Measurements from ENCODE around the gene MYNN. TPM values are rescaled to one million over a fixed set of nuclear protein-coding genes. Genes with fewer than 3 reads are reported as not detected.

Gene MYNN
- total and polyA plus RNA-seq, 2 of the 13 experiments (the other 11 are each of a cell fraction or from before 2014, with no cell fraction given) = 10.4 to 17.6 TPM

- TF ChIP-seq ZNF337 (CRISPR knock-in tag; IDR thresholded peaks at IDR 0.05; ENCODE audit: borderline replicate concordance, low read depth) (0 out of 2 replicates have a peak, but pooled peaks have one; percentile 44), REST (IDR thresholded peaks at IDR 0.05; ENCODE audit: borderline replicate concordance in 1 of 2, low read depth in 1 of 2, low read length in 2 of 2) (no peak), ELF4 (CRISPR knock-in tag; IDR thresholded peaks at IDR 0.05; ENCODE audit: borderline replicate concordance) (no peak; the same call in 1 of the 2 replicates), CREB3 (CRISPR knock-in tag; IDR thresholded peaks at IDR 0.05) (peak; percentile 36; the same call in 1 of the 2 replicates), ZNF264 (CRISPR knock-in tag; IDR thresholded peaks at IDR 0.05) (peak; percentile 70; the same call in 1 of the 2 replicates), IKZF5 (CRISPR knock-in tag; IDR thresholded peaks at IDR 0.05) (no peak; the same call in none of the 2 replicates), IKZF1 (IDR thresholded peaks at IDR 0.05) (no peak), ZNF546 (CRISPR knock-in tag; conservative IDR thresholded peaks at IDR 0.05) (no peak; the same call in 1 of the 2 replicates), ZNF784 (CRISPR knock-in tag; IDR thresholded peaks at IDR 0.05; ENCODE audit: borderline replicate concordance) (peak; percentile 55; the same call in 1 of the 2 replicates), ZBTB20 (CRISPR knock-in tag; IDR thresholded peaks at IDR 0.05; ENCODE audit: borderline replicate concordance, low read depth) (no peak), CC2D1A (CRISPR knock-in tag; IDR thresholded peaks at IDR 0.05) (0 out of 2 replicates have a peak, but pooled peaks have one; percentile 68), PAX8 (CRISPR knock-in tag; IDR thresholded peaks at IDR 0.05; ENCODE audit: borderline replicate concordance) (0 out of 2 replicates have a peak, but pooled peaks have one; percentile 57), DDIT3 (CRISPR knock-in tag; IDR thresholded peaks at IDR 0.05) (no peak), E2F2 (CRISPR knock-in tag; IDR thresholded peaks at IDR 0.05; ENCODE audit: borderline replicate concordance) (peak; percentile 95; the same call in 1 of the 2 replicates), SMARCE1 (IDR thresholded peaks at IDR 0.05; ENCODE audit: borderline replicate concordance) (no peak), BRF2 (CRISPR knock-in tag; IDR thresholded peaks at IDR 0.05) (no peak)
These were observed at the start of gene MYNN (continued) for GRCh38 chr3:169772897-169773816.
